ENCODE results near the gene DNTT.

DNTT gene

DNA sequence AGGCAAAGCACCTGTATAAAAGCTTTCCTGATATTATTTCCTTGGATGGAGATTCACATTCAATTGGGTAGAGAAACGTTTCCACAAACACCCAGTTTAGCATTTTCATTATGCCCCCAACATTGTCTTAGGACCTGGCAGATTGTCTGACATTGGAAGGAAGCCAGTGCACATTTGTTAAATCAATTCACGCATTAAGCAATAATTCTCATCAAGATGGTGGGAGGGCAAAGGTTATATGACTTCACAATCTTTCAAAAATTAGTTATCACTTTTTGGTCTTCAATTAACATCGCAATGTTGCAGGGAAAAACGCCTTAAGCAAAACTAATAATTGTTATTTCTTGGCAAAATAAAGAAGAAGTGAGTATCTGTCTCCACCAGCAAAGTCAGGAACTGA lies 38.2 kb downstream of the DNTT start:
- DNase-seq (ENCODE audit: low read depth in 3 of 3) = no peak

DNA sequence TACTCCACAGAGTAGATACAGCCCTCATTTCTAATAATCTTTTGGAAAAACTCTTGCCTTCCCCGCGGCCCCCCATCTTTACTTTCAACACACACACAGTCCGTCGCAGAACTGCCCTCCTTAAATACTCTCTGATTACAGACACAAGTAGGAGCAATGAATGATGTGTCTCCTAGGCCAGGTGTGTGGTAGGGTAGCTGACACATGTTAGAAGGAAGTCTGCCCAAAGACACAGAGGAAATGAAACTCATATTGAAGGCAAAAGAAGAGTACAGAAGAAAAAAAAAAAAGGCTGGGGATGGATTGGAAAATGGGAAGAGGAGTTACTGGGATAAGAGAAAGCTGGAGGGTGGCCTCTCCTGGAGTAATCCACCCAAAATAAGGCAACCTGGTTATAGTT lies 39.9 kb downstream of the DNTT start:
- no peak for DNase-seq (ENCODE audit: low read depth in 3 of 3)

DNA sequence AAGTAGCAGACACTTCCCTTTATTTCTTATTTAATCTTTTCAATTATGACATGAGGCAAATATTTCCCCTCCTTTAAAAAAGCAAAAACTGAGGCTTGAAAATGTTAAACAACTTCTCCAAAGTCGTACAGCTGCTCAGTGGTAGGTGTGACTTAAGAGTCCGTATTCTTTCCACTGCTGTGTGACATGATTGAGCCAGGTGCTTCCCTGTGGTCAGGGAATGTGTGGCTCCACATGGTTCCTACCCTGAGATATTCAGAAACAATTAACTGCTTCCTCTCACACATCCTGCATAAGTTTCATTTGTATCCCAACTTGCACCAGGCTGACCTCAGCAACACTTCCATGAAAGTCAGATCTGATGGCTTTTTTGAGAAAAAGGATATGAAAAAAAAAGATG lies 41.0 kb downstream of the DNTT start:
- DNase-seq (ENCODE audit: low read depth in 3 of 3) = no peak

DNA sequence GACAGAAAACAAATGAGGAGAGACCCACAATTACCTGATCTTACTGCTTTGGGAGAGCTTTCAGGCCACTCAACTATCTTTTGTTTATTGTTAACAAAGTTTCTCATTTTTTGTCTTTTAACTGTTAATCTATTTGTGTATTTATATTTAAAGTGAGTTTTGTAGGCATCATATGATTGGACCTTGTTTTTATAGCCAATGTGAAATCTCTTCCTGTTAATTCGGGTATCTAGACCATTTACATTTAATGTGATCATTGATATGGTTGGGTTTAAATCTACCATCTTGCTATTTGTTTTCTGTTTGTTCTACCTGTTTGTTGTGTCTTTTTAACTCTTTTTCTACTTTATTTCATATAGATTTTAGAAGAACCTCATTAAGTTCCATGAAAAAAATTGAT lies 42.1 kb downstream of the DNTT start:
- no peak for DNase-seq (ENCODE audit: low read depth in 3 of 3)

DNA sequence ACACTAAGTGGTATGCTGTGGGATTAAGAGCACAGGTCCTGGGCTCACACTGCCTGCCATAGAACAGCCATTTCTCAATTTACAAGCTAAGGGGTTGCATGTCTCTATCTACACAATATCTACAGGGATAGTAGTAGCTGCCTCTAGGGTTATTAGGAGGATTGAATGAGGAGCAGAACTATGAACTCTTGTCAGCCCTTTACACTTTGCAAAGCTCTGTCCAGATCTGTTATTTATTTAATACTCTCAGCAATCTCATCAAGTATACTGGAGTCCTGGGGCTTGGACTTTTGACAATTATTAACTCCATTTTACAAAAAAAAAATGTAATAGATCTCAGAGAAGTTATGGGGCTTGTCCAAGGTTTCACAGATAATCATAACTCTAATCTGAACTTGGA lies 47.8 kb downstream of the DNTT start:
- DNase-seq (ENCODE audit: low read depth in 3 of 3) = no peak

DNA sequence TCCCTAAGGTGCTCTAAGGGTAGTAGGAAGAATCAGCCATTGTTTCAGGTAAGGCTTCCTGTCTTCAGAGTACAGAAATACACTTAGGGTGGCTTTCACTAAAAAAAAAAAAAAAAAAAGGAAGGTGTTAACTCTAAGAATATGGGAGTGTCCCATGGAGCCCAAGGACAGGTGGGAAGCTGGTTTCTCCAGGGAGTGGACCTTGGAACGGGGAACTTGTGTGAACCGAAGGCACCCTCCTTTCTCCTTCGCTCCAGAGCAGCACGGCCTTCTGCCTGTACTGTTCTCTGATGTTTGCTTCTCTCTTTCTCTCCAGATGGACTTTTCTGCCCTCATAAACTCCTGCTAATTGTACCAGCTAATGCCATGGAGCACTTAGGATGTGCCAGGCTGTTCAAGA lies 48.3 kb downstream of the DNTT start:
- DNase-seq (ENCODE audit: low read depth in 3 of 3) = no peak

DNA sequence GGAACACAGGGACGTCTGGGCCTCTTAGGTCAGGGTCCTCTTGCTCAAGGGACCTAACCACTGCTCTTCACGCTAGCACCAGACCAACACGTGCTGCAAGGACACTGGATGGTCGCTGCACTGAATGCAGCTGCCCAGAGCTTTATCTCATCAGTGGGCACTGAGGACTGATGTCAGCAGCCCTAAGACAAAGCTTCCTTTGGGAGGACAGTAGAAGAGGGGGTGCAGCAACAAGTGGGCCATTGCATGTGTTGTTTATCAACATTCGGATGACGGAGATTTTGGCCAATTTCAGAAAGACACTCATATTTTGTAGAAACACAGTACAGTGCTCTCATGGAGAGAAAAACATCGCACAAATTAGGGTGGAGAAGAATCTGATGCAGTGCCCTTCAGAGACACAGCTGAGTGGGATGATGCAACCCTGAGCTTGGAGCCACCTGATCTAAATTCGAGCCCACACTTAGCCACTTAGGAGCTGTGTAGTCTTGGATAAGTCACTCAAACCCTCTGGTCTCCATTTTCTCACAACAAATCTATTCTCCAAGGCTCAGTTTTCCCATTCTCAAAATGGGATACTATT lies 52.9 kb downstream of the DNTT start:
- no peak for DNase-seq (ENCODE audit: low read depth in 3 of 3)

DNA sequence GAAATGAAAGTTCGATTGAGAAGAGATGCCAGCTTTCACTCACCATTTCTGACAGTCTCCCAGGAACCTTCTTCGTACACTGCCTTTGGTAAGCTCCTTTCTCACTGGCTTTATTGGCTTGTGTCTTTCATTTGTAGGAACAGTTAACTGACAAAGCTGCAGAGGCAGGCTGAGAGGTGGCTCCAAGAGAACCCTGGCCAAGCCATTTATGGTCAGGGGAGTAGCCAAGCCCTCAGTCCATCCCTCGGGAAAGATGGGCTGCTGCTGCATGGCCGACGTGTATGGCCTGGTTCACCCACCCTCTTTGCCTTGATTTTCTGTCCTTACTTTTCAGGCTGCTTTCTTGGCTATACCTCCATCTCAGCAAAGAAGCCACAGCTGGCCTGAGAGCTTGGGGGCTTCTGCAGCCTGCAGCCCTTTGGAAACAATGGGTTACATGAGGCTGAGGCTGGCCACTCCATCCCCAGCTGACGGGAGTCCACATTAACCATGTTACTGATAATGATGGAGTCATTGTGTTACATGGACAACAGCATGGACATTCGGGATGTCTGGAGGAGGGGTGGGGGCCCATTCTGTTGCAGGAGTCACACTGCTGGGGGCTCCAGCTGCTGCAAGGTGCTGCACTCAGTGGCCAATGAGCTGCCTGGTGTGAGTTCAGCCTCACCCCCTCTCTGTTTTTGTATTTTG lies 54.8 kb downstream of the DNTT start, which contains the start of gene OPALIN:
TSS of gene OPALIN (minus strand) at position 152 of the 690 bp plus-strand sequence. CDS start at position 46, 106 bp downstream.
- DNase-seq (ENCODE audit: low read depth in 3 of 3) = no peak

DNA sequence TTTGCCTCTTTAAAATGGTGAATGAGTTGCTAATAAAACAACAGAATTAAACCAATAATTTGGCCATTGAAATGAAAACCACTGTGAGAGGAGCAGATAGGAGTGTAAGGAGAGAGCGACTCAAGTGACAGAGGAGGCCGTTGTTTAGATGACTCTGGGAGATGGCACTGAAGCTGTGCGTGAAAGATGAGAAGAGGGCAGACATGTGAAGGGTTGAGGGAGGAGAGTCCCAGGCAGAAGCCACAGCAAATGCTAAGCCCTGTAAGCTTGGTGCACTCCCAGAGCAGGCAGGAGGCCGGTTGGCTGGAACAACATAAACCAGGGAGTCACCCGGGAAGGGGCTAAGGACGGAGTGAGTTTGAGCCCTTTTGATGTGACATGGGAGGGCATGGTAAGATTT lies 55.4 kb downstream of the DNTT start:
- DNase-seq (ENCODE audit: low read depth in 3 of 3) = no peak

DNA sequence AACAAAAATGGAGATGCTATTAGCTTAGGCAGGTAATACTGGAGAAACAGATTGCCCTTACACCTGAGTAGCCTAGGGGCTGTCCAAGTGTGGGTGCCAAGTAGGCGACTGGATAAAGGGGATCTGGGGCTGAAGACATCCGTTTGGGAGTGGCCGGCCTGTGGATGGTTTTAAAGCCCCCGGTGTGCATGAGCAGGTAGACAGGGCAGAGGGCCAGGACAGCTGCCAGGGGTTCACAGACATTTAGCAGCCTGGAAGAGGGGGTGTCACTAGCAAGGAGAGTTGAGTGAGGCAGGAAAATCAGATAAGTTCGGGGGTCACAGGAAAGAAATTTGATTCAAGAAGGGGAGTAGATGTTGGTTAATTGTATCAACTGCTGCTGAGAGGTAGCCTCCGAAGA lies 56.1 kb downstream of the DNTT start:
- no peak for DNase-seq (ENCODE audit: low read depth in 3 of 3)

DNA sequence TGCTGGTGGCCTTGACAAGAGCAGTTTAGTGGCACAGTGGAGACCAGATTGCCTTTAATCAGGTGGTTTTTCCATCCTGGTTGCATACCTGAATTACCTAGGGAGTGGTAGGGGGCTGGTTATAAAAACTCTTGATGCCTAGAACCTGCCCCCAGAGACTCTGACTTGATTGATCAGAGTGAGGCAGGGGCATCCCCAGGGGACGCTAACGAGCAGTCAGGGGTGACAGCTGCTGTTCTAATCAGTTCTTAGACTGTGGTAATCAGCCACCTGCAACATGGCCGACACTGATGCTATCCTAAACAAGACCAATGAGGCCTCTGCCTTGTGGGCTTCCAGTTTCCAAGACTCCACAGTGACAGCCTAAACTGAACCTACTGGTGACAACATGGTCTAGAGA lies 56.5 kb downstream of the DNTT start:
- no peak for DNase-seq (ENCODE audit: low read depth in 3 of 3)

DNA sequence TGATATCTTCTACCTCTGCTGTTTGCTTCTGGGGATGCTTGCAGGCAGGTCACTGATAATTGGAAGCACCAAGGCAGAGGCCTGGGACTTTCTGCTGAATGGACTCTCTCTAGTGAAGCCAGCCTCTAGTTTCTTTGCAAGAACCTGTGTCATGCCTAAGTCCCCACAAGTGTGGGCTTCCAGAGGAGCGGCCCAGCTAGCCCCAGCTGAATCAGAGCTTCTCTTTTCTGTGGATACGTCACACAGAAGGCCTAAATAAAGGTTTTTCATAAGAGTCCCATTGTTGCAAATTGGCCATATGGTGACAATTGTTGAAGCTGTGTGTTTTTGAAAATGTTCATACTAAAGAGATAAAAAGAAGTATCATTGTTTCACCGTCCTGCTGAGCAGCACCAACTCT lies 61.3 kb downstream of the DNTT start:
- DNase-seq (ENCODE audit: low read depth in 3 of 3) = no peak

DNA sequence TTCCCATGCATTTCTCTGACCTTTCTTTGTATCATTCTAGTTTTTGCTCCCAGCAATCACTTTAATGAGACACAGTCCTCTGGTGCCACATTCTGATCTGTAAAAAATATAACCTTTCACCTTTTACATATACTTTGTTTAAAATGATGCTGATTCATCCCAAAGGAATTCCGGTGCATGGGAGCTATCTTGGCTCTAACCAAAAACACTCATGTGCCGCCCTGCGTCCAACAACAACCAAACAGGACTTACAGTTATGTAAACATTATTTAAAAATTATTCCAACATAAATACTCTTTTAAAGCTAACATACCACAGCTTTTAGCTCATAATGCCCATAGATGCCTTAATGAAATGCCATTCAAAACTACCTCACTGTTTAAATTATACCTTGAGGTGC lies 62.3 kb downstream of the DNTT start:
- no peak for DNase-seq (ENCODE audit: low read depth in 3 of 3)

DNA sequence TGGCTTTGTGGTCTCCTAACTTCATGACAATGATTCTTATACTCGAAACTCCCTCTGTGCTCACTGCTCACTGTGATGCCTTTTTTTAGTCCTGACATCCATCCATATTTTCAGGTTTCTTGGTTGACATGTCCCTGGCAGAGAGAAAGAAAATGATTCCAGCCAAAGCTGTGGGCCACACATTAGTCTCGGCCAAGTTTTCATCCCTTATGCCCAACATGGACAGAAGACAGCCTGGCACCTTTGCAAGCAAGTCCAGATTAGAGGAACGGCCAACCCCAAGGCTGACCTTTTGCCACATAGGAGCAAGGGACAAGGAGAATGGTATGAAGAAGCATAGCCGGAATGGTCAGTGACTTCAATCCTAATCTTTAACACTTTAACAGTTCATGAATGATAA lies 63.2 kb downstream of the DNTT start:
- no peak for DNase-seq (ENCODE audit: low read depth in 3 of 3)

DNA sequence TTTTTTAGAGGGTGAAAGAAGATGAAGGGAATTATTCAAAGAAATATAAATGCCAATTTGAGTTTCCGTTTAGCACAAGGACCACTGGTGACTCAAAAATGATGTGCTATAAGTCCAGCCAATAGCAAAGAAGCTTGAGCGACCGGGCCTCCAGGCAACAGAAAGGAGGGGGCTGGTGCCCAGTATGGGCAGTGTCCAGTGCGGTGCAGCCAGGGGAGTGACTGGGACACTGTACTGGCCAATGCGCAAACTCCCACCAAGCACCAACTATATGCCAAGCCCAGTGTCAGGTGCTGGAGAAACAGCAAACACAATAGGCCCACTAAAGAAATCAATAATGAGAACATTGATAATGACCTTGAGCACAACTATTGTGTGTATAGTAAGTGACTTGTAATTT lies 64.7 kb downstream of the DNTT start:
- no peak for DNase-seq (ENCODE audit: low read depth in 3 of 3)

DNA sequence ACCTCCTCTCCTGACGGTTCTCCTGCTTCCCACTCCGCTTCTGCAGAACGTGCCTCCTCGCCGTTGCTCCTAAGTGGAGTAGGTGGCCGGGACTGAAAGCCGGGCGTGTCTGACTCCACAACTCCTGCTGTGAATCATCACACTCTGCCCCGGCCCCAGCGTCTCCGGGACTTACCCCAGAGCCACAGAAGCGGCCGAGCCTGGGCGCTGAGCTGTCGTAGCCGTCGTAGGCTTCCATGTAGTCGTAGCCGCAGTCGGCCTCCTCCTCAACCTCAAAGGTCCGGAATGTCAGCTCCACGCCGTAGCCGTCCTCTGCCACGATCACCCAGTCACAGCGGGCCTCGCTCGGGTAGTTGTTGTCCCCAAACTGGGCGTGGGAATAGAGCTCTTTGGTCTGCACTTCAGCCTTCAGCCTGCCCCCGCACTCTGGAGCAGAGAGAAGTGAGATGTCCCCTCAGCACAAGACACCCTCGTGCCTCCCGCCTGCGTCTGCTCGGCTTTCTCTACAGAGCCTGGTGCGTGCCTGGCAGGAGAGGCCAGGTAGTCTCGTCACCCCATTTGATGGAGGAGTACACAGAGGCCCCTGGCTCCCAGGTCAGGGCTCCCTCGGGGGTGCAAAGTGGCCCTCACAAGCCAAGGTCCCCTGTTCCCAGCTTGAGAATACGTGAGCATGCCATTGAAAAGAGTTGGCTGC lies 65.8 kb downstream of the DNTT start:
- no peak for DNase-seq (ENCODE audit: low read depth in 3 of 3)

DNA sequence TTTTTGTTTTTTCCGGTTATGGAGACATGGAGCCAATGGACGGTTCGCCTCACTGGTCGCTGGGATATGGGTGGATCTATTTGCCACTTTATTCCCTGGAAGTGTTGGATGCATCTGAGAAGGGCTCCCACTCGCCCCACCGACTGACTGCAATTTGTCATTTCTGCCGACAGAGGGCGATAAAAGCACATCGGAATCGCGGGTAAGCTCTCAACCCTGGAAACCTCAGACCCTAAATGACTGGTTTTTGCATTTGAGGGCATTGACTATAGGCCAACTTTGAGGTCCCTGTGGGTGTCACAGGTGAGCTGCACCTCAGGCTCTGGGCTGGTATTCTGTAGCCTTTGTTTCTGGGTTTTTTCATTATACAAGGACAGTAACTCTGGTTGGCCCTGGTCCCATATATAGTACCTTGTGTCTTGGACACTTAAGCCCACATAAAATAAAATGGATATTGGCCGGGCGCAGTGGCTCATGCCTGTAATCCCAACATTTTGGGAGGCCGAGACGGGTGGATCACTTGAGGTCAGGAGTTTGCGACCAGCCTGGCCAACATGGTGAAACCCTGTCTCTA lies 66.4 kb downstream of the DNTT start:
- peak in 2 of 3 experiments; percentile 21 to 26 for DNase-seq (ENCODE audit: low read depth in 3 of 3)

DNA sequence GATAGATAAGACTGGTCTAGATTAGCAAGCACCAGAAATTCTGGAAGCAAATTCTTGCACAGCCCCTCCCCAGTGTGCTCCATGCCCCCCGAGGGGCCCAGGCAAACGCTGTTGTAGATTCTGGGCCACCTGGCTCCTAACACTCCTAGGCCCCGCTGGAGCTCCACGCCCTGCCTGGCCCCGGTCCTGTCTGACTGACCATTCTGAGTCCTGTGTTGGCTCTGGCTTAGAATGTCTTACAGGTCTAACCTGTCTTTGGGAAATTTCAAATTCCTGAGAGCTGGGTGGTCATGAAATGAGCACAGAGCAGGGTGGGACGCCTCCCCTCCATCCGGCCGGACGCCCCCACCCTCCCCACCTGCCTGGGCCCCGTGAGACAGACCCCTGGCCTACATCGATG lies 67.1 kb downstream of the DNTT start:
- DNase-seq (ENCODE audit: low read depth in 3 of 3) = no peak

DNA sequence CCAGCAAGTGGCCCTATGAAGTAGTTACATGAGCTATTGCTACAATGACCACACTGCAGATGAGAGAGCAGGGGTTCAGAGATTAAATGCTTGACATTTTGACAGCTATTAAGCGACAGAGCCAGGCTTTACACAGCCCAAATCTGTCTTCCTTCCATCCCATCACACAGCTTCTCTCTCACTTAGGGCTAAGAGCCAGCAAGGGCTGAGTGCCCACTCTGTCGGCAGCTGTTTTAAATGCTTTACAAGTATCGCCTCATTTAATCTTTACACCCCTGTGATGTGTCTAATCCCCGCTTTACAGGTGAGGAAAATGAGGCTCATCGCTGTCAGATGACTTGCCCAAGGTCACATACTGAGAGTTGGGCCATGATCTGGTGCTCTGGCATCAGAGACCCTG lies 69.8 kb downstream of the DNTT start:
- no peak for DNase-seq (ENCODE audit: low read depth in 3 of 3)

DNA sequence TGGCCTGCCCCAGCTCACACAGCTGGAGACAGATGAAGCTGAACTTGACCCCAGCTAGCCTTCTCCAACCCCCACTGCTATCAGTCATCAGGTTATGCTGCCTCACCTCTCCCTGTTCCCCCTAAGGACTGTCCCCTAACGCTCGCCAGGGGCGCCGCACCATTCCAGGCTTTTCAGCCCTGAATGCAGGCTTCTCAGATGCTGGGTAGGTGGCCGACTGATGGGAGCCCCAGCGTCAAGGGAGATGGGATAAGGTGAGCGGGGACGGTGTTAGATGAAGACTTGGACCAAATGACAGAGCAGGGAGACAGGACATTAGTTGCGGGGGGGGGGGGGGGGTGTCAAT lies 70.4 kb downstream of the DNTT start:
- DNase-seq (ENCODE audit: low read depth in 3 of 3) = no peak

DNA sequence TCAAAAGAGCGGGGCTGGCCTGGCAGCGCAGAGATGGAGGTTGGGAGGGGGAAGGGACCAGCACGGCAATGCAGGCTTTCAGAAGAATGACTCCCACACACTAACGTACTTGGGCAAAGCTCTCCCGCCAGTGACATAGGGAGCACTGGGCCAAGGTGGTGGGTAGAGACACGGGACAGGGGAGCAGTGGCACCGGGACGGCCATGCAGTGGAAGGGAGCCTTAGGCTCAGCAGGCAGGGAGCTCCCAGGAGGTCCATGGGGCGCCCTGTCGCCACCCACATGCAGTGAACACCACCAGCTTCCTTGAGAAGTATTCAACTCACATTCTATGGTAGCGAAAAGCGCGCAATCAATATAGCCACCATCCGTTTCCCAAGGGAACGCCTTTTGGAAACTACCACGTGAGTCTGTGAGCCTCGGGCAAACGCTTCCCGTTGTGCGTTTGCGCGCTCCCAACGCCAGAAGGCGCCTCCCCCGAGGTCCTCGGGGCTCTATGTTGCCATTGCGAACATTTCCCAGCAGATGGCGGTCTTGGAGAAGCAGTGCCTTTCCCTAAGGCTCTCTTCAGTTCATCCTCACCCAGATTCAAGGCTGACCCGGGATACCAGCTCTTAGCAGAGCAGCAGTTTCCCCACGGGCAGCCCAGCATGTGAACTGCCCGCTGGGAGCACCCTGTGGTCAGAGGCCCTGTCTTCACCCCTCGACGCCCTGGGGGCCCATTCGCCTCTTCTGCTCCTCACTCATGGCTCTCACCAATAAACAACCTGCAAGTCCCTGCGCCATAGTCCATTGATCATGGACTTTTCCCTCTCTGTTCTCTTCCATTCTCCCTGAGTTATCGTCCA lies 71.0 kb downstream of the DNTT start:
- DNase-seq (ENCODE audit: low read depth in 3 of 3) = peak; percentile 31 to 54 (median 46)

DNA sequence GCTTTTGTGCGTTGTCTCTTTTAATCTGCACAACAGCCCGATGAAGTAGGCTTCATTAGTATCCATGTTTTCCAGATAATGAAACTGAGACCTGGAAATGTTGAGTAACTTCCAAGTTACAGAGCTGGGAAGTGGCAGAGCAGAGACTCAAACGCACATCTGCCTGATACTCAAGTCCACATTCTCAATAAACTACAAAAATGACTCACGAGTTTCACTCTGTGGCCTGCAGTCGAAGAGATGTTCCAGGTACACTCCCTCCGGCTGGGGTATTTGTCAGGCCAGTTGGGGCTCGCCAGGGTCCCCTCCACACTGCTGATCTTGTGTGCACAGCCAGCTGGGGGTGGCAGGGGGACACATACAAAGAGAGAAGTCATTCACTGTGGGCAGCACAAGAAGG lies 72.2 kb downstream of the DNTT start:
- no peak for DNase-seq (ENCODE audit: low read depth in 3 of 3)

All from stimulated activated CD4-positive, alpha-beta T cell treated with anti-CD3 and anti-CD28 coated beads, TNF-alpha, amount 100 ng/mL, for 4 hours (primary cell).